PFSK-1 (cell line): Measurements from ENCODE around the gene LILRB3.

ENCODE experiments used
- POLR2AphosphoS5 ChIP-seq: IDR thresholded peaks from 2 replicates; pipeline ENCODE4 v1.6.1; 2012; ENCODE audit warnings: low read depth, mild to moderate bottlenecking, control low read depth, low read length, moderate library complexity
- REST ChIP-seq, 2 experiments: IDR thresholded peaks; 2 replicates each; pipeline versions ENCODE4 v1.6.1 to v1.8.0; 2011 to 2012; ENCODE audit warnings: low read depth in 2 of 2, low read length in 2 of 2, control low read depth in 1 of 2, inconsistent platforms in 1 of 2, mild to moderate bottlenecking in 1 of 2, moderate library complexity in 1 of 2; ENCODE audit not compliant: insufficient read depth in 1 of 2
- TAF1 ChIP-seq: IDR thresholded peaks from 2 replicates; pipeline ENCODE4 v1.6.1; 2012; ENCODE audit warnings: low read length, control low read depth, borderline replicate concordance; ENCODE audit not compliant: insufficient read depth

- no peak; the same call in 1 of the 2 replicates for TF ChIP-seq POLR2AphosphoS5
- TF ChIP-seq REST (IDR thresholded peaks at IDR 0.05; ENCODE audit: insufficient read depth in 1 of 2, low read depth in 2 of 2, low read length in 2 of 2): no peak
- no peak for TF ChIP-seq TAF1
Measured at GRCh38 chr19:54211235-54211634, 11.6 kb downstream of the LILRB3 start.
